ENCODE results near the gene CACNA1B. TPM values are rescaled to one million over a fixed set of nuclear protein-coding genes. Genes with fewer than 3 reads are reported as not detected.

Gene CACNA1B
- total RNA-seq, 2 donors from 2014 or later: 0.02 to 0.07 TPM

- peaks cover under 1 to 3% of the 10 kb centered on the region in 2 donors for H3K36me3 Mint-ChIP-seq (ENCODE audit: insufficient read depth in 2 of 2)
- H3K27ac Mint-ChIP-seq: no peak overlapping the region
- H3K4me3 Mint-ChIP-seq: no peak overlapping the region
- no peaks in the 10 kb centered on the region for H3K27me3 Mint-ChIP-seq (ENCODE audit: low read depth)
- ATAC-seq (replicated peaks in 1 of 2) (no peak), DNase-seq (no peak)
- H3K4me1 Mint-ChIP-seq (ENCODE audit: low read depth): no peaks in the 10 kb centered on the region
- H3K9me3 Mint-ChIP-seq: peaks cover 0 to 2% of the 10 kb centered on the region in 2 donors
These were observed 40.0 kb upstream of the CACNA1B start for GRCh38 chr9:137837345-137838278.

- no peak for ATAC-seq (replicated peaks in 1 of 2)
- H3K27me3 Mint-ChIP-seq (ENCODE audit: low read depth): no peaks in the 10 kb centered on the region
- H3K27ac Mint-ChIP-seq: no peak overlapping the region
- peaks cover 0 to 5% of the 10 kb centered on the region in 2 donors for H3K9me3 Mint-ChIP-seq
- H3K36me3 Mint-ChIP-seq (ENCODE audit: insufficient read depth in 2 of 2): peaks cover 0 to 2% of the 10 kb centered on the region in 2 donors
- no peak overlapping the region for H3K4me3 Mint-ChIP-seq
- H3K4me1 Mint-ChIP-seq (ENCODE audit: low read depth): no peaks in the 10 kb centered on the region
- no peak for DNase-seq
These were observed 39.0 kb upstream of the CACNA1B start for GRCh38 chr9:137838576-137838975.

- no peak for DNase-seq
- no peak for ATAC-seq (replicated peaks in 1 of 2)
- H3K4me1 Mint-ChIP-seq (ENCODE audit: low read depth): no peaks in the 10 kb centered on the region
- no peak overlapping the region for H3K4me3 Mint-ChIP-seq
- peaks cover 0 to 1% of the 10 kb centered on the region in 2 donors for H3K36me3 Mint-ChIP-seq (ENCODE audit: insufficient read depth in 2 of 2)
- peaks cover 0 to 9% of the 10 kb centered on the region in 2 donors for H3K9me3 Mint-ChIP-seq
- no peak overlapping the region for H3K27ac Mint-ChIP-seq
- no peaks in the 10 kb centered on the region for H3K27me3 Mint-ChIP-seq (ENCODE audit: low read depth)
These were observed 34.2 kb upstream of the CACNA1B start for GRCh38 chr9:137843355-137843754.

DNA sequence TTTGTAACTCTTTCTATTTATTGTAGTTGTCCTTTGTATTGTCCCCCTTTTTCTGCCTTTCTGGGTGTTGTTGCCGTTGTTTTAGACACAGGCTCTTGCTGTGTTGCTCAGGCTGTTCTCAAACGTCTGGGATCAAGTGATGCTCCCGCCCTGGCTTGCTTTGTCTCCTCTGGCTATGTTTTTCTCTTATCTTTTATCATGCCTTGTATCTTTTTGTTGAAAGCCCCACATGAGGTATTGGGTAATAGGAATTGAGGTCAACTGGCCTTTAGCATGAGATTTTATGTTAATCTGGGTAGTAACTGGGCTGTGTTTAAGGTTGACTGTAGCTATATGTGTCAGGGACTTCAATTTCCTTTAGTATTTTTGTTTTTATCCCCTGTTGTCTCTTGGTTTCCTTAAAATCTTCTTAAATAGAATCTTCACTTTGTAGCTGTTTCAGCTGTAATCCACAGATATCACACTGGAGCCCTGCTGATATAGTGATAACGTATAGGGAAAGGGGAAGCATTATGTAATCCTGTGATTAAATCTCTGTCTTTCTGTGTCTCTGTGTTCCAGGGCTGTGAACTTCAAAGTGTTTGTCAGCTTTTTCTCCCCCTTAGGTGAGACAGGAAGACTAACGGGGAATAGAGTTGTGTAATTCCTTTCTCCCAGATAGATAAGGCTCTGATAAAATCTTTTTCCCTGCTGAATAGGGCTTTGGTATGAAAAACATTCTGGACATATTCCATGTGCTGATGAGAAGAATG lies 25.9 kb upstream of the CACNA1B start:
- ATAC-seq (replicated peaks in 1 of 2): no peak
- no peaks in the 10 kb centered on the region for H3K27me3 Mint-ChIP-seq (ENCODE audit: low read depth)
- no peak overlapping the region for H3K27ac Mint-ChIP-seq
- peaks cover 10 to 14% of the 10 kb centered on the region in 2 donors for H3K9me3 Mint-ChIP-seq
- H3K36me3 Mint-ChIP-seq (ENCODE audit: insufficient read depth in 2 of 2): peaks cover 9 to 16% of the 10 kb centered on the region in 2 donors
- no peaks in the 10 kb centered on the region for H3K4me1 Mint-ChIP-seq (ENCODE audit: low read depth)
- no peak overlapping the region for H3K4me3 Mint-ChIP-seq
- no peak for DNase-seq

GRCh38 chr9:137853392-137853995 lies 24.1 kb upstream of the CACNA1B start:
- Mint-ChIP-seq H3K36me3 (ENCODE audit: insufficient read depth in 2 of 2) (peaks cover 9 to 16% of the 10 kb centered on the region in 2 donors), H3K4me3 (no peak overlapping the region), H3K27ac (no peak overlapping the region), H3K27me3 (ENCODE audit: low read depth) (no peaks in the 10 kb centered on the region), H3K4me1 (ENCODE audit: low read depth) (no peaks in the 10 kb centered on the region), H3K9me3 (peaks cover 10 to 14% of the 10 kb centered on the region in 2 donors)
- DNase-seq (no peak), ATAC-seq (replicated peaks in 1 of 2) (peak; percentile 51 to 56)

DNA sequence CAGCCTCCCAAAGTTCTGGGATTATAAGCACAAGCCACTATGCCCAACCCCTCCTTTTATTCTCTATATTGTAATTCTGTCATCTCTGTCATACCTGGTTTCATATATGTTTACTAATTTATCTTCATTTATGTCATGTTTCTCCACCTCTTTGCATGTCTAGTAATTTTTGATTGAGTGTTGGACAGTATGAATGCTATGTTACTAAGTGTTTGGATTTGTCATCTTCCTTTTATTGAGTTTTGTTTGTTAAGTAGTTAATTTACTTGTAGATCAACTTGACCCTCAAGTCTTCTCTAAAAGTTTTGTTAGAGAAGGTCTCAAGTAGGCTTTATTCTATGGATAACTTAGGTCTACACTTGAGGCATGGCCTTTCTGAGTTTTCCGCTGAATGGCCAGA lies 17.2 kb upstream of the CACNA1B start:
- H3K36me3 Mint-ChIP-seq (ENCODE audit: insufficient read depth in 2 of 2): peaks cover 16 to 19% of the 10 kb centered on the region in 2 donors
- H3K9me3 Mint-ChIP-seq: peaks cover 14 to 15% of the 10 kb centered on the region in 2 donors
- DNase-seq: no peak
- no peak overlapping the region for H3K4me3 Mint-ChIP-seq
- ATAC-seq (replicated peaks in 1 of 2): no peak
- no peak overlapping the region for H3K27ac Mint-ChIP-seq
- peaks cover 7% of the 10 kb centered on the region for H3K27me3 Mint-ChIP-seq (ENCODE audit: low read depth)
- H3K4me1 Mint-ChIP-seq (ENCODE audit: low read depth): no peaks in the 10 kb centered on the region

GRCh38 chr9:137865581-137866145 lies 11.9 kb upstream of the CACNA1B start:
- no peak overlapping the region for H3K27ac Mint-ChIP-seq
- peaks cover 6 to 8% of the 10 kb centered on the region in 2 donors for H3K36me3 Mint-ChIP-seq (ENCODE audit: insufficient read depth in 2 of 2)
- H3K4me1 Mint-ChIP-seq (ENCODE audit: low read depth): no peaks in the 10 kb centered on the region
- DNase-seq (no peak), ATAC-seq (replicated peaks in 1 of 2) (no peak)
- peaks cover 16% of the 10 kb centered on the region for H3K27me3 Mint-ChIP-seq (ENCODE audit: low read depth)
- peaks cover 0 to 6% of the 10 kb centered on the region in 2 donors for H3K9me3 Mint-ChIP-seq
- no peak overlapping the region for H3K4me3 Mint-ChIP-seq

- Mint-ChIP-seq H3K4me3 (no peak overlapping the region), H3K27ac (no peak overlapping the region), H3K36me3 (ENCODE audit: insufficient read depth in 2 of 2) (peaks cover 6% of the 10 kb centered on the region in 2 donors), H3K27me3 (ENCODE audit: low read depth) (peaks cover 16% of the 10 kb centered on the region), H3K4me1 (ENCODE audit: low read depth) (no peaks in the 10 kb centered on the region), H3K9me3 (peaks cover 0 to 6% of the 10 kb centered on the region in 2 donors)
- no peak for ATAC-seq (replicated peaks in 1 of 2)
- no peak for DNase-seq
These were observed 11.1 kb upstream of the CACNA1B start for GRCh38 chr9:137866226-137867141.

DNA sequence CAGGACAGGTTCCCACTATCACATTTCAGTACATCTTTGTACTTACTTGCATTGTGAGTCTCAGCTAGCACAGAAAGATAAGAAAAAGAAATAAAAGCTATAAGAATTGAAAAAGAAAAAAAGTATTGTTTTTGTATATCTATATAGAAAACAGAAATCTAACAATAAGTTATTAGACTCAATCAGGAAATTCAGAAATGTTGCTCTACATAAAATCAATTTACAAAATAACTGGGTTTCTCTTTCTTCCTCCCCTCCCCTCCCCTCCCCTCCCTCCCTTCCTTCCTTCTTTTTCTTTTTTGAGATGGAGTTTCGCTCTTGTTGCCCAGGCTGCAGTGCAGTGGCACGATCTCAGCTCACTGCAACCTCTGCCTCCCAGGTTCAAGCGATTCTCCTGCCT lies 7.2 kb upstream of the CACNA1B start:
- Mint-ChIP-seq H3K36me3 (ENCODE audit: insufficient read depth in 2 of 2) (no peaks in the 10 kb centered on the region), H3K27me3 (ENCODE audit: low read depth) (peaks cover 14% of the 10 kb centered on the region), H3K9me3 (no peaks in the 10 kb centered on the region), H3K27ac (no peak overlapping the region), H3K4me3 (no peak overlapping the region), H3K4me1 (ENCODE audit: low read depth) (no peaks in the 10 kb centered on the region)
- no peak for DNase-seq
- ATAC-seq (replicated peaks in 1 of 2): no peak

GRCh38 chr9:137872296-137872695 lies 5.3 kb upstream of the CACNA1B start:
- H3K27me3 Mint-ChIP-seq (ENCODE audit: low read depth): peaks cover 28% of the 10 kb centered on the region
- ATAC-seq (replicated peaks in 1 of 2) (no peak), DNase-seq (no peak)
- peaks cover 1 to 2% of the 10 kb centered on the region in 2 donors for H3K36me3 Mint-ChIP-seq (ENCODE audit: insufficient read depth in 2 of 2)
- H3K9me3 Mint-ChIP-seq: peaks cover 0 to 1% of the 10 kb centered on the region in 2 donors
- H3K4me3 Mint-ChIP-seq: no peak overlapping the region
- peaks cover 4% of the 10 kb centered on the region for H3K4me1 Mint-ChIP-seq (ENCODE audit: low read depth)
- H3K27ac Mint-ChIP-seq: no peak overlapping the region

DNA sequence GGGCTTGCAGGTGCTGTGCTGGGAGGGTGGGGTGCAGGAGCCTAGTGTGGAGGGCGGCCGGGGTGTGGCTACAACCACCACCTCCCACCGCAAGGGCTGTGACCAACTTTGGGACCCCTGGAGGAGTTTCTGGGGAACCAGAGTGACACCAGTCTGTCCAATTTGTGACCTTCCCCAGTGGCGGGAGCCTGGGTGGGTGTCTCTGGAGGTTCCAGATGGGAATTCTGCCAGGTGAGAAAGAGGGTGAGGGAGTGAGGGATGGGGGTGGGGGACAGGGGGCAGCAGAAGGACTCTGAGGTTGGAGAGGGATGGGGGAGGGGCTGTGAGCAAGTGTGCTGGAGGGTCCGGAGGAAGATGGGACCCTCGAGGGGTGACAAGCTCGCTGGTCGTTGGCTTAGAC lies 4.2 kb upstream of the CACNA1B start:
- no peak for DNase-seq
- Mint-ChIP-seq H3K27me3 (ENCODE audit: low read depth) (peaks cover 20% of the 10 kb centered on the region), H3K36me3 (ENCODE audit: insufficient read depth in 2 of 2) (peaks cover 1 to 2% of the 10 kb centered on the region in 2 donors), H3K4me1 (ENCODE audit: low read depth) (peaks cover 4% of the 10 kb centered on the region), H3K27ac (no peak overlapping the region), H3K4me3 (no peak overlapping the region), H3K9me3 (peaks cover 0 to 1% of the 10 kb centered on the region in 2 donors)
- ATAC-seq (replicated peaks in 1 of 2): no peak

GRCh38 chr9:137873858-137874362 lies 3.7 kb upstream of the CACNA1B start:
- Mint-ChIP-seq H3K36me3 (ENCODE audit: insufficient read depth in 2 of 2) (peaks cover 1 to 2% of the 10 kb centered on the region in 2 donors), H3K9me3 (peaks cover 0 to 1% of the 10 kb centered on the region in 2 donors), H3K27ac (no peak overlapping the region), H3K27me3 (ENCODE audit: low read depth) (peaks cover 20% of the 10 kb centered on the region), H3K4me3 (no peak overlapping the region), H3K4me1 (ENCODE audit: low read depth) (peaks cover 4% of the 10 kb centered on the region)
- DNase-seq (no peak), ATAC-seq (replicated peaks in 1 of 2) (no peak)

Measured in activated T-cell treated with anti-CD3 and anti-CD28 coated beads, Interleukin-2, amount 50 U/mL, for 72 hours (primary cell).